D721Med (cell line): ENCODE data around the gene FAM76B.

Source experiments
- DNase-seq: peaks from one replicate; pipeline ENCODE4 v3.0.0; 2011; ENCODE audit warnings: low spot score; ENCODE audit not compliant: insufficient read length
- FAIRE-seq: peaks from 2 replicates; lab custom pipeline; 2011; peaks lifted over from hg19 to GRCh38; lab: Jason Lieb, UNC
- TF ChIP-seq, protein P1 (sequence below): IDR thresholded peaks from 2 replicates; pipeline ENCODE4 v1.5.1; 2012; ENCODE audit warnings: mild to moderate bottlenecking, control low read depth; ENCODE audit not compliant: insufficient read depth; ENCODE audit errors: missing control alignments

The FAM76B gene

GRCh38 chr11:95792700-95793099 lies 3.1 kb upstream of the FAM76B start:
- FAIRE-seq: no peak
- no peak for DNase-seq
- TF ChIP-seq, protein P1, sequence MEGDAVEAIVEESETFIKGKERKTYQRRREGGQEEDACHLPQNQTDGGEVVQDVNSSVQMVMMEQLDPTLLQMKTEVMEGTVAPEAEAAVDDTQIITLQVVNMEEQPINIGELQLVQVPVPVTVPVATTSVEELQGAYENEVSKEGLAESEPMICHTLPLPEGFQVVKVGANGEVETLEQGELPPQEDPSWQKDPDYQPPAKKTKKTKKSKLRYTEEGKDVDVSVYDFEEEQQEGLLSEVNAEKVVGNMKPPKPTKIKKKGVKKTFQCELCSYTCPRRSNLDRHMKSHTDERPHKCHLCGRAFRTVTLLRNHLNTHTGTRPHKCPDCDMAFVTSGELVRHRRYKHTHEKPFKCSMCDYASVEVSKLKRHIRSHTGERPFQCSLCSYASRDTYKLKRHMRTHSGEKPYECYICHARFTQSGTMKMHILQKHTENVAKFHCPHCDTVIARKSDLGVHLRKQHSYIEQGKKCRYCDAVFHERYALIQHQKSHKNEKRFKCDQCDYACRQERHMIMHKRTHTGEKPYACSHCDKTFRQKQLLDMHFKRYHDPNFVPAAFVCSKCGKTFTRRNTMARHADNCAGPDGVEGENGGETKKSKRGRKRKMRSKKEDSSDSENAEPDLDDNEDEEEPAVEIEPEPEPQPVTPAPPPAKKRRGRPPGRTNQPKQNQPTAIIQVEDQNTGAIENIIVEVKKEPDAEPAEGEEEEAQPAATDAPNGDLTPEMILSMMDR: no peak

- DNase-seq (no peak), FAIRE-seq (no peak)
- TF ChIP-seq, protein P1: no peak
These were observed 2.6 kb upstream of the FAM76B start for GRCh38 chr11:95792200-95792599.

DNA sequence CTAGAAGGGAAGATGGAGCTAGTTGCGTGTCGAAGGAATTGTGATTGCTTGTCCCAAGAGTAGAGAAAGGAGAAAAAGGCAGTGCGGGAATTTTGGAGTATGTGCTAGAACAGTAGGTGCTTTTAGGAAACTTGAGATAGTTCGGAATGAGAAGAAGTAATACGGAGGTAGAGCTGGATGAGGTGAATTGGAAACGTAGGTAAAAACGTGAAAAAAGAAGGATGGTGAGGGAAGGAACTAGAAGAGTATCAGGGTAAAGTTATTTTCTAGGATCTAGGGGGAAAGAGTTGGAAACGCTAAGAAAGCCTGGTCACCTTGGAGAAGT lies 2.1 kb upstream of the FAM76B start:
- DNase-seq: no peak
- TF ChIP-seq, protein P1: no peak
- no peak for FAIRE-seq

DNA sequence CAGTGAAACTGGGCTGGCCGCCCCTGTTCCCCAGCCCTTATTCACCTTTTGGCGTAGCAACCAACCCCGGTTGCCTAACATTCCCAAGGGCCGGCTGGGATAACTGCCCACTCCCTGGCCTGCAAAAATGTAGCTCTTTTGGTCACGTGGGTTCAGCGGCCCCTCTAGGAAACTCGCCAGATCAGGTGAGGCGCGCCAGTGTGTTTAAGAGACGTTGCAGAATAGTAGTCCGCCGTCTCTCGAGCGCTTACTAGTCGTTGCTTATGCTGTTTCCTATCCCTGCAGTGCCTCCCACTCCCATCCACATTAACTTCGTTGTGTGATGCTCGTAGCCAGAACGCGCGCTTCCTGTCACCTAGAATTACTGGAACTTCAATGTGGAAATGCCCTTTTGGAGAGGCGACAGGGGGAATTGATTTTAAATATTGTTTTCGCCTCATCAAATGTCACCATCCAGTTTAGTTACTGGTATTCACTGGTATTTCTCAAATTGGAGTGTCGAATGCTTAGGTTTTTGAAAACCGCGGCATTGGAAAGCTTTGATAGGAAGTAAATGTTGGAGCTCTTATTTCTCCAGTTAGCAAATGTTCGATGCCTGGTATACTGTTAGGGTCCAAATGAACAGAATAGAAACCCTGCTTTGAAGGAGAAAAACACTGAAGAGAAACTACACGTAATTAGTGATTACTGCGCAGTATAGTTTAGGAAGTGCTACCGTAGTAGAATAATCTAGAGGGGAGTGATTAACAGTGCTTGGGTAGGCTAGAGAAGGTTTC lies 1.5 kb upstream of the FAM76B start:
- DNase-seq: no peak
- TF ChIP-seq, protein P1: no peak
- no peak for FAIRE-seq

DNA sequence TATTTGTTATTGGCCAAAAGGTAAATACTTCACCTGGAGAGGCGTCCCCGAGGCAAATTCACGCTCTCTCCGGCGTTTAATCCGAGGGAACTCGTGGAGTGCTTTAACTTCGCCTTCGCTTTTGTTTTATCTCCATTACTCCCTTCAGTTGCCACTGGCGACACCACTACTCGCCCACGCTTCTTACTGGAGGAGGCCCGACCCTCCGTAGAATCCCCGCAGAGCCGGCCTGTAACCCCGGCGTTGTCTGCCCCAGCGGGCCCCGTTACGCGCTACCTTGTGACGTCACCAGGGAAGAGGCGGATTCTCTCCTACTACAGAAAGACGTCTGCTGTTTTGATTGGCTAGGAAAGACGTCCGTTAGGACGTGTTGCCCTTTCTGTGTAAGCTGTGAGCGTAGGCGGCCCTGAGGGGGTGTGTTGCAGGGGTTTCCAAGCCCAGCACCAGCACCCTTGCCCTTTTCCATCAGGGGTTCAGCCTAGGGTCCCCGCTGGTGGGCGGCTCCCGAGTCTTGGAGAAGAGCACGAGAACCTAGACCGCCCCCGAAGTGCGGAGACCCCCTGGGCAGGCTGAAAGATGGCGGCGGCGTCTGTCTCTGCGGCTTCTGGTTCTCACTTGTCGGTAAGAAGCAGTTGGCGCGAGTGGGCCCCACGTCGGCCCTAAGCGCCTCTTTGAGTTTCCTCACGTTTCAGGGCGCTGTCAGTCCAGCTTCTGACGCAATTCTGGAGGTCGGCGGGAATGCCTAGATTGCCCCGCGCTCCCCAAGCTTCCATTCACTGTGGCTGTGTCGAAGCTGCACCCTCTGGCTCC lies 746 bp upstream of the FAM76B start, which contains the start of gene CEP57:
CEP57 (plus strand) TSS at position 376 of the 810 bp plus-strand sequence; CDS start at position 577, 201 bp downstream.
- FAIRE-seq (no peak), DNase-seq (peak; percentile 66)
- TF ChIP-seq, protein P1: no peak

DNA sequence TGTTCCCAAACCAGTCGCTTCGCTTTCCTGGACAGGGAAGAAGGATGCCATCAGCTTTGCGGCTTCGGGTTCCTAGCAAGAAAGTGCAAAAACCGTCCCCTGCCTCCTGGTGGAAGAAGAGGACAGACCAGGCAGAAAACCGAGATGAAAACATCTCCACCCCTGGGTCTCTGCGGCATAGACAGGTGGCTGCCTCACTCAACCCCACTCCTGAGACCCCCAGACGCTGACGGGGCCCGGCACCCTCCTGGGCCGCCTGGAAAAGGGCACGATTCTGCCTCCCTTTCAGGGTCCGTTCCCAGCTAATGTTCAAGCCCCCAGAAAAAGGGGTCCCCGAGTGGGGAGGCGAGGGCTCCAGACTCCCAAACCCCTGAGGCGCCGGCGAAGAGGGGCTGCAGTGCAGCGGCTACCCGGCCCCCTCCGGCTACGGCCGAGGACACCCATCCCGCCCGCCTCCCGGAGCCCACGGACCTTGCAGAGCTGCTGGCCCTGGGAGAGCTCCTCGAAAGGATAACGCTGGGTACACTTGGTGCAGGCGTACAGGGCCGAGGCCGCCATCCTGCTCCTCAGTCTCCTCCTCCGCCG lies 569 bp downstream of the FAM76B start:
- no peak for FAIRE-seq

More for the DNA sequence above, 569 bp downstream of the FAM76B start:
- TF ChIP-seq, protein P1: no peak
- DNase-seq: no peak
